ENCODE measurements around the gene GRK5. TPM values are rescaled to one million over a fixed set of nuclear protein-coding genes. Genes with fewer than 3 reads are reported as not detected.
A peak's percentile ranks its signal among the peaks of the same experiment; 100 is the strongest.

Gene GRK5
- total and polyA plus RNA-seq, 8 donors = 34.6 to 60.8 (median 54.5) TPM

DNA sequence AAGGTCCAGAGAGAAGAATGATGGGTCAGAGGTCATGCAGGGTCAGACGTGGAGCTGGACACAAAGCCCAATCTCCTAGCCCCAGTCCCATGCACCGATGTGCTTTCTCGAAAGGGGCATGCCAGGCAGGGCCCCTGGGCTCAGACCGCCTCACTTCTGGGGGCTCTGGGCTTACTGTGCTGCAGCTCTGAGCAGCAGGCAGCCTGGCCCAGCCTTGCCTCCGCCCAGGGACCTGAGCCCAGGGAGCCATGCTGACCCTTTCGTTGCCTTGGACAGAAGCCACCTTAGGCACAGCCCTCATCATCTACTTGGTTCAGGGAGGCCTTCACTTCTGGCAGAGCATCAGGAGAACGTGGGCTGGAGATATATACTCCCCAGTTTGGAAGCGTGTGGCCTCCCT lies 161.2 kb downstream of the GRK5 start:
- Histone ChIP-seq H3K27me3 (no peaks in the 10 kb centered on the region), H3K4me3 (no peak overlapping the region), H3K27ac (no peak overlapping the region), H3K4me1 (peaks cover 36 to 70% of the 10 kb centered on the region in 2 donors), H3K36me3 (no peaks in the 10 kb centered on the region), H3K9me3 (no peaks in the 10 kb centered on the region)
- no peak for DNase-seq
- TF ChIP-seq CTCF (IDR thresholded peaks at IDR 0.05) = no peak
- intact Hi-C loops (cut with DNase I) = no loop called here
- no peak for ATAC-seq

- H3K27me3 ChIP-seq = no peaks in the 10 kb centered on the region
- intact Hi-C loops (cut with DNase I) = no loop called here
- peaks cover 36 to 72% of the 10 kb centered on the region in 2 donors for H3K4me1 ChIP-seq
- TF ChIP-seq CTCF (IDR thresholded peaks at IDR 0.05) = no peak
- no peaks in the 10 kb centered on the region for H3K36me3 ChIP-seq
- no peaks in the 10 kb centered on the region for H3K9me3 ChIP-seq
- ATAC-seq = no peak
- no peak overlapping the region for H3K4me3 ChIP-seq
- no peak for DNase-seq
- H3K27ac ChIP-seq = peak overlapping the region; percentile 13 to 74
Observed at GRCh38 chr10:119368991-119369869, 161.9 kb downstream of the GRK5 start.

- Histone ChIP-seq H3K27ac (peak overlapping the region; percentile 39 to 74), H3K4me1 (peaks cover 36 to 66% of the 10 kb centered on the region in 2 donors), H3K27me3 (no peaks in the 10 kb centered on the region), H3K9me3 (no peaks in the 10 kb centered on the region), H3K4me3 (no peak overlapping the region), H3K36me3 (no peaks in the 10 kb centered on the region)
- intact Hi-C loops (cut with DNase I) = no loop called here
- DNase-seq (peak in 1 of 4 donors; percentile 60), ATAC-seq (peak; percentile 38)
- TF ChIP-seq CTCF (IDR thresholded peaks at IDR 0.05) = no peak
Observed at GRCh38 chr10:119370111-119370741, 162.9 kb downstream of the GRK5 start.

GRCh38 chr10:119370972-119371703 lies 163.8 kb downstream of the GRK5 start:
- TF ChIP-seq CTCF (IDR thresholded peaks at IDR 0.05) = no peak
- Histone ChIP-seq H3K4me1 (peaks cover 30 to 64% of the 10 kb centered on the region in 2 donors), H3K36me3 (no peaks in the 10 kb centered on the region), H3K27me3 (no peaks in the 10 kb centered on the region), H3K9me3 (no peaks in the 10 kb centered on the region), H3K27ac (peak overlapping the region; percentile 39 to 74), H3K4me3 (no peak overlapping the region)
- DNase-seq (peak in 1 of 4 donors; percentile 47), ATAC-seq (peak; percentile 47)
- intact Hi-C loops (cut with DNase I) = no loop called here

Measured in left lung (tissue), 10 donors.